Lower lobe of right lung (tissue), 2 donors: ENCODE results near the gene LAMA2. TPM values are rescaled to one million over a fixed set of nuclear protein-coding genes. Genes with fewer than 3 reads are reported as not detected.

Experiments
- ATAC-seq, 2 donors: fragments of 200-7000 bp; cut with Tn5 transposase; one replicate each; pipeline ENCODE4 v1.9.1; 2020 to 2022; ENCODE audit warnings: mild to moderate bottlenecking in 2 of 2, moderate library complexity in 2 of 2
- DNase-seq: peaks from one replicate; pipeline ENCODE4 v3.0.0-alpha.2; 2020
- H3K27ac ChIP-seq: fragments of 200-600 bp; one replicate; pipeline ENCODE4 v1.8.0; 2022
- H3K27me3 ChIP-seq: fragments of 200-600 bp; one replicate; pipeline ENCODE4 v1.8.0; 2022; ENCODE audit warnings: low read depth
- H3K36me3 ChIP-seq: fragments of 200-600 bp; one replicate; pipeline ENCODE4 v1.8.0; 2022; ENCODE audit warnings: mild to moderate bottlenecking
- H3K4me1 ChIP-seq: fragments of 200-600 bp; one replicate; pipeline ENCODE4 v1.8.0; 2022
- H3K4me3 ChIP-seq: fragments of 200-600 bp; one replicate; pipeline ENCODE4 v1.8.0; 2022; ENCODE audit warnings: mild to moderate bottlenecking
- H3K9me3 ChIP-seq: fragments of 200-600 bp; one replicate; pipeline ENCODE4 v1.8.0; 2022
- intact Hi-C: fragments of 100-400 bp; cut with DNase I; formaldehyde crosslinking; loops from one replicate; pipeline ENCODE4 v1.11.0; 2022
- total RNA-seq: library from RNA; stranded (reverse); fragmentation: NEBNext Ultra II Directional; extraction: Animal tissue kit (Norgen Biotek cat#: 25700); gene quantifications from one replicate; pipeline ENCODE4 v1.2.1, GENCODE V29; 2021
- TF ChIP-seq, protein P1 (sequence below): fragments of 200-600 bp; IDR thresholded peaks from one replicate; pipeline ENCODE4 v1.8.0; 2022; ENCODE audit warnings: antibody characterized with exemption, mild to moderate bottlenecking
- donor health status: DM: no; HTN: yes; CAD: no; lungs with severe emphysema.

The LAMA2 gene
- total RNA-seq, 1 donor from 2014 or later: 49.6 TPM

DNA sequence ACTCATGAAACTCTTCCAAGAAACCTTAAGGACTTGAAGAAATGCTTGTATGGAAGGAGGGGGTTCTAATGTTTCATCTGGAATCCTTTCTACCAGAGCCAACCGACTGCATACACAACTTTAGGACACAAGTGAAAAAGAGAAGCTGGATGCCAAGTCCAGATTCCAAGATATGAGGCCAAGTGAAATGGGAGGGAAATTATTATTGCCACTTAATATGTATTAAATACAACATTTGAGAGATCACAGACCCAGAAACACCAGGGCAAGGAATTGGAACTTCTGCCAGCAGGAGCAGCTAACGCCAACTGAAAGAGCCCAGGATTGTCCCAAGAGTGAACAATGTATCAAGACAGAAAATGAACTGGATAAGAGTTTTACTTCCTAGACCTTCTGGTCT, 682.9 kb downstream of the LAMA2 start:
- intact Hi-C loops: no loop called here
- Histone ChIP-seq H3K9me3 (no peaks in the 10 kb centered on the region), H3K36me3 (no peaks in the 10 kb centered on the region), H3K27me3 (no peaks in the 10 kb centered on the region), H3K27ac (no peak overlapping the region), H3K4me1 (no peaks in the 10 kb centered on the region), H3K4me3 (no peak overlapping the region)
- ATAC-seq (no peak), DNase-seq (no peak)
- TF ChIP-seq, protein P1, sequence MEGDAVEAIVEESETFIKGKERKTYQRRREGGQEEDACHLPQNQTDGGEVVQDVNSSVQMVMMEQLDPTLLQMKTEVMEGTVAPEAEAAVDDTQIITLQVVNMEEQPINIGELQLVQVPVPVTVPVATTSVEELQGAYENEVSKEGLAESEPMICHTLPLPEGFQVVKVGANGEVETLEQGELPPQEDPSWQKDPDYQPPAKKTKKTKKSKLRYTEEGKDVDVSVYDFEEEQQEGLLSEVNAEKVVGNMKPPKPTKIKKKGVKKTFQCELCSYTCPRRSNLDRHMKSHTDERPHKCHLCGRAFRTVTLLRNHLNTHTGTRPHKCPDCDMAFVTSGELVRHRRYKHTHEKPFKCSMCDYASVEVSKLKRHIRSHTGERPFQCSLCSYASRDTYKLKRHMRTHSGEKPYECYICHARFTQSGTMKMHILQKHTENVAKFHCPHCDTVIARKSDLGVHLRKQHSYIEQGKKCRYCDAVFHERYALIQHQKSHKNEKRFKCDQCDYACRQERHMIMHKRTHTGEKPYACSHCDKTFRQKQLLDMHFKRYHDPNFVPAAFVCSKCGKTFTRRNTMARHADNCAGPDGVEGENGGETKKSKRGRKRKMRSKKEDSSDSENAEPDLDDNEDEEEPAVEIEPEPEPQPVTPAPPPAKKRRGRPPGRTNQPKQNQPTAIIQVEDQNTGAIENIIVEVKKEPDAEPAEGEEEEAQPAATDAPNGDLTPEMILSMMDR: no peak
